HG03342 (cell line): ENCODE results near the gene FER1L5.
A peak's percentile ranks its signal among the peaks of the same experiment; 100 is the strongest.
"Not testable (repeated sequence)": the region's sequence is repeated elsewhere in the genome, so short reads cannot be mapped to it uniquely, and the experiment has no call there.

Source experiments
- ATAC-seq: cut with Tn5 transposase; IDR thresholded peaks from one replicate; pipeline ENCODE4 v1.9.1; 2021; ENCODE audit warnings: mild to moderate bottlenecking, moderate library complexity; ENCODE audit not compliant: unreplicated experiment

The FER1L5 gene

DNA sequence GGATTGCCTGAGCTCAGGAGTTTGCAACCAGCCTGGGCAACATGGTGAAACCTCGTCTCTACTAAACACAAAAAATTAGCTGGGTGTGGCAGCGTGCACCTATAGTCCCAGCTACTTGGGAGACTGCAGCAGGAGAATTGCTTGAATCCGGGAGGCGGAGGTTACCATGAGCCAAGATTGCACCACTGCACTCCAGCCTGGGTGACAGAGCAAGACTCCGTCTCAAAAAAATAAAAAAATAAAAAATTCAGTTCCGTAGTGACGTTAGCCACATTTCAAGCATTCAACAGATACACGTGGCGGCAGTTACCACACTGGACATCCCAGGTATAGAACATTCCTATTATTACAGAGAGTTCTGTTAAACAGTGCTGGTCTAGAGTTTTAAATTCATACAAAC is 8.9 kb upstream of the FER1L5 start:
- no peak for ATAC-seq

DNA sequence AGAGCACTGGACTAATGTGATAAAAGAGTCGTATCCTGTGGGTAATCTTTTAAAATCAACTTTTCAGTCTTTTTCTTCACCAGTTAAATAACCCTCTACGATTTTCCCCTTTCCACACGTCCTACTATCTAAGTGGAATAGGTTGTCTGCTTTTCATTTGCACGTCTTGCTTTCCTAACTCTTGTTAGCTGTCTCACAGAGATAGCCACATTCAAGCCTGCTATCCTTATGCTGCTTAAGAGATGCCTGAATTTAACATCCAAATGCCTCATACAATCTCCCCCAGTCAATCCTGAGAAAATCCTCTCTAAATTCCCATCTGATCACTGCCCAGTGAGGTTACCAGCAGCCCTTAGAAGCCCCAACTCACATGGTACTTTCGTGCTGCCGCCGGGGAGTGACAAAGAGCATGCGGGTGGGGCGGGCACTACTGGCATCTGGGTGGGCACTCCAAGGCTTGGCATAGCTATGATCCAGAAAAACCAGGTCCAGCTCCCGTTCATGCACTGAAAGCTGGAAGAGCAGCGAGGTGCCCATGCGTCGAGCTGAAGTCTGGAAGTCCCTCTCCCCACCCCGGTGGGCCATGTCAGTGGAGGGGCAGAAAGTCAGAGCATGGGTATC is 5.9 kb upstream of the FER1L5 start:
- ATAC-seq, result no peak

DNA sequence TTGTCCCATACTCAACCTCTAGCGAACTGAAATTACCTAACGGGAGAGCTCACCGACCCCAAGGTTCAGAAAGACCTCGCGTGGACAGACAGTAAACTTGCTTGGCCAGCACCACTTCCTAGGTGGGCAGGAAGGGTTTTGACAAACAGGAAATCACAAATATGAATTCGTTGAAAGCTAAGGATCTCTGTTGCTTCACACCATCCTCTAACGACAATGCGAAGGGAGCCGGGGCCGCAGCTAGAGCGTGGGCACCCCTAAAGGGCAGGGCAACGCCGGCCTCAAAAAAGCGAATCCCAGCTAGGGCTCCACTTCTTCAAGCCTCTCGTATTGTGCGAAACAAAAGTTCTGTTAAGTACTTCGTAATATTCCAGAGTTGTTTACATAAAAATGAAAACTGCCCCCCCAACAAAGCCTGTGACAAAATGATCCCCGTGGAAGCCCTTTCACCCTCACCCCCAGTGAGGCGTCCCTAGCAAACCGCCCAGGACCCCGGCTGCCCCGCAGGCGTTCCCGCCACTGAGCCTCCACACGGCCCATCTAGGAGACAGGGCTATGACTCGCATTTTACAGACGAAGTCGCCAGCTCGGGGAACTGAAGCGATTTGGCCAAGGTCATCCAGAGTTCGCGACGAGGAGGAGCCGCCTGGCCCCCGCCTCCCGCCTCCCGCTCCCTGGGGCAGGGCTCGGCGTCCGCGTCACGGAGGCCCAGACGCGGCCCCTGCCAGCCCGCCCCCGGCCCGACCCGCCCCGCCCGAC is 5.0 kb upstream of the FER1L5 start:
- ATAC-seq, result peak; percentile 76

DNA sequence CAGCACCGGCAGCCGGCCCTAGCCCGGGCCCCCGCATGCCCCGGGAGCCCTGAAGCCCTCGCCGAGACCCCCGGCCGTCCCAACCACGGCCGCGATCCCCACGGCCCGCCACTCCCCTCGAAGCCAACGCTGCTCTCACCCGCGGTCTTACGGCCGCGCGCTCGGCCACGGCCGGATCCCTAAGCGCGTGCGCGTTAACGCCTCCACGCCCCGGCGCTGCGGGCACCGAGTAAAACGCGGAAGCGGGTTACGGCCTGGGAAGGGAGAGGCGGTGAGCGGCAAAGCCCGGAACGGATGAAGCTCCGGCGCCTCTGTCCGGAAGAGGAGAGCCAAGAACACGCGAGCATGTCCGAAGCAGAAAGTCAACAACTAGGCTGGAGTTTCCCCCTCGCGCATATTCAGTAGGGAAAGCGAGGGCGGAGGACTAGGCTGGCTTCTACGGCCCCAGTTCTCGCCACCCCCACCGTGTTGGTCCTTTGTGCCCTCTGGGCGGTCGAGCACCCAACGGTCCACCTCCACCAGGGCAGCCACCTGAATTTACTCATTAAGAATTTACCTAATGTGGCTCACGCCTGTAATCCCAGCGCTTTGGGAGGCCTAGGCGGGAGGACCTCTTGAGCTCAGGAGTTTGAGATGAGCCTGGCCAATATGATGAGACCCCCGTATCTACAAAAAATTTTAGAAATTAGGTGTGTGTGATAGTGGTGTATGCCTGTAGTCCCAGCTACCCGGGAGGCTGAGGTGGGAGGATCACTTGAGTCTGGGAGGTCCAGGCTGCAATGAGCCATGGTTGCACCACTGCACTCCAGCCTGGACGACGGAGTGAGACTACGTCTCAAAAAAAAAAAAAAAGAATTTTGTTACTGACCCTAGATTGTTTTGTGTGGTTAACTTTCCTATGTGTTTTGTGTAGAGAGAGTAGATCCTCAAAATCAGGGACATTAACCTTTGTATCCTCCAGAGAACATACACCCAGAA is 4.1 kb upstream of the FER1L5 start, which contains the start of gene KANSL3:
Gene KANSL3 (minus strand): TSS at position 169 of the 978 bp plus-strand sequence. CDS start 1,177 bp downstream, outside the sequence.
- peak; percentile 71 for ATAC-seq

DNA sequence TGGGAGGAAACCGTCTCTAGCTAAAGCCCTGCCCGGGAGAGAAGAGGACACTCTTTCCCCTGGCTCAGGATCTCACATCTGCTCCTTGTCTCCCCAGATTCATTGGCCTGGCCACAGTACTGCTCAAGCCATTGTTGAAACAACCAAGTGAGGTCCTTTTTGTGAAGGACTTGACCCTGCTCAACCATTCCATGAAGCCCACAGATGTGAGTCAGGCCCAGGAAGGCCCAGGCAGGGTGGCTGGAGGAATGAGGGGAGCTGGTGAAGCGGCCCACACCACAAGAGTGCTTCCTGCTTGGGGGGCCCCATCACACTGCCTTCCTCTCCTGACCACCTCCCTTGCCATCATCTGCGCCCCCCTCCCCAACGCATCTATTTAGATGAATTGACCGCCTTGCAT is 5.1 kb downstream of the FER1L5 start:
- no peak for ATAC-seq

DNA sequence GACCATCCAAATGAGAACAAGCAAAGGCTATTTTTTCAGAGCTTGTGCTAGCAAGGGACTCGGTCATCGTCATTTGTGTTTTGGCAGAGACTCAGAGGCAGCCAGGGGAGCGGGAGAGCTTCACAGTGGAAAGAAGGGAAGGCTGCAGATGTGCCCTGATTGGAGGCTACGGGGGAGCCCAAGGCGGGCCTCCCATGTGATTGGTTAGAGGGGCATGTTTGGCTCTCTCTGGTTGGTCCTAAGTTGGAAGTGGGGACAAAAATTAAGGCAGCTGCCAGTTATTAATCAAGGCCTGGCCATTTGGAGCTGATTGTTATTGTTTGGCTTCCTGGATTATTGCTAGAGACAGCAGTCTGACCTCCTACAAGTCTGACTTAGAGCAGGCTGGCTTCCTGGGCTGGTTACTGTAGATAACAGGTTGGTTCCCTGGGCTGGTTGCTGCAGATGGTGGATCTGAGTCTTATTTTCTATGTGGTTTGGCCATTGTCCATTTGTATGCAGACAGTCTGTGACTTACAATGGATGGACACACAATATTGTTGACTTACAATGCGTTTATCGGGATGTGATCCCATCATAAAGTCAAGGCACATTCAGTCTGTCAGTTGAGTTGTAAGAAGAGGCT is 5.9 kb downstream of the FER1L5 start:
- ATAC-seq, result no peak

DNA sequence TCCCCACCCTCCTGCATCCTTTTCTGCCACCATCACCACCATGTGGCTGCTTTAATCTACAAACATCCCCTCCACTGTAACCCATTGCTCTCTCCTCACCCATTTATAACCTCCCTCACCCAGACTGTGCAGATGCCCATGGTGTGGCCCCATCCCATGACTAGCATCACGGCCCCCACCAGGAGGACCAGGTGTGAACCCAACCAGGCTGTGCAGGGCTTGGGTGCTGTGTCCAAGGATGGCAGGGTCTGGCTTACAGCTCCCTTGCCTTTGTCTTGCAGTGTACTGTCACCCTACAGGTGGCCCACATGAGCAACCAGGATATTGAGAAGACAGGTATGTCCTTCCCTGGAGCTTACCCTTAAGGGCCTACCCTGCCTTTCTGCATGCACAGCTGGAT is 6.8 kb downstream of the FER1L5 start:
- ATAC-seq, result no peak

DNA sequence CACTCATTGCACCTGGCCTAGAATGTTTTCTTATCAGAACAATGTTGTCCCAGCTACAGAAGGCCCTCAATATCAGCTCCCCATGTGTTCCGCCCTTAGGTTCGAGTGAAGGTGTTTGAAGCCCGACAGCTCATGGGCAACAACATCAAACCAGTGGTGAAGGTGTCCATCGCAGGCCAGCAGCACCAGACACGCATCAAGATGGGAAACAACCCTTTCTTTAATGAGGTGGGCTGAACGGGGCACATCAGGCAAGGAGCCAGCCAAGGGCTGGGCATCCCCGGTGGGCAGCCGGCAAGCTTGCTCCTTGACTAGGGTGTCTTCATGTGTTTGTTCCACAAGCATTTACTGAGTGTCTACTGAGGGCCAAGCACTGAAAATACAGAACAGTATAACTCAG is 9.2 kb downstream of the FER1L5 start:
- no peak for ATAC-seq

DNA sequence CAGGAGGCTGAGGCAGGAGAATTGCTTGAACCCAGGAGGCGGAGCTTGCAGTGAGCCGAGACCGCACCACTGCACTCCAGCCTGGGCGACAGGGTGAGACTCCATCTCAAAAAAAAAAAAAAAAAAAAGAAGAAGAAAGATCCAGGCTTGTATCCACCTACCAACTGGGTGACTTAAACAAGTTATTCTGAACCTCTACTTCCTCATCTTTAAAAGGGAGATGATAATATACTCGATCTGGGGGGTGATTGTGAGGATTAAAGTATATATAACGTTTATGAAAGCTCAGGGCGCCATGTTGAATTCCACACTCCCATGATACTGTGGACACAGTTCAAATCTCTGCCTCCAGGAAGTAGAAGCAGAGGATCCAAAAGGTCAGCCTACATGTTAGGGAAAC is 12.2 kb downstream of the FER1L5 start:
- not testable (repeated sequence) for ATAC-seq

DNA sequence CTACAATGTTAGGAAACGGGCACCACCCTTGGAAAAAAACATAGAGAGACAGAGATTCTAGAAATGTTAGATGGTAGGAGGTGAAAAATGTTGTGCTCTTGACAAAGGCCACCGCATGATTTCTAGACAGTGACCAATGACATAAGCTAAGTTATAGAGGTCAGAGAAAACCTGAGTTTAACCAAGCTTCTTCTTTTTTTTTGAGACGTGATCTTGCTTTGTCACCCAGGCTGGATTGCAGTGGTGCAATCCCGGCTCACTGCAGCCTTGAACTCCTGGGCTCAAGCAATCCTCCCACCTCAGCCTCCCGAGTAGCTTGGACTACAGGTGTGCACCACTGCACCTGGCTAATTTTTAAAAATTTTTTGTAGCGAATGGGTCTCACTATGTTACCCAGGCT is 13.0 kb downstream of the FER1L5 start:
- ATAC-seq, result no peak

DNA sequence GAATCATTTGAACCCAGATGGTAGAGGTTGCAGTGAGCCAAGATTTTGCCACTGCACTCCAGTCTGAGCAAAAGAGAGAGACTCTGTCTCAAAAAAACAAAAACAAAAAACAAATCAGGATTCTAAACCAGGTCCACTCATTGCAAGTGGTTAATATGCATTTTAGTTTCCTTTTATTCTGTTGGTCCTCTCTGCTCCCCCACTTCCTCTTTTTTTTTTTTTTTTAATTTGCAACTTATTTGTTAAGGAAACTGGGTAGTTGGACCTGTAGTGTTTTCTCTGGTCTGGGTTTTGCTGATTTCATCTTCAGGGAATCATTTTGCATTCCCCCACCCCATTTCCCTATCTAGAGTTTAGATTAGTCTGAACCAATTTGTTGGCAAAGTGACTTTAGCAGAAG is 14.0 kb downstream of the FER1L5 start:
- no peak for ATAC-seq

DNA sequence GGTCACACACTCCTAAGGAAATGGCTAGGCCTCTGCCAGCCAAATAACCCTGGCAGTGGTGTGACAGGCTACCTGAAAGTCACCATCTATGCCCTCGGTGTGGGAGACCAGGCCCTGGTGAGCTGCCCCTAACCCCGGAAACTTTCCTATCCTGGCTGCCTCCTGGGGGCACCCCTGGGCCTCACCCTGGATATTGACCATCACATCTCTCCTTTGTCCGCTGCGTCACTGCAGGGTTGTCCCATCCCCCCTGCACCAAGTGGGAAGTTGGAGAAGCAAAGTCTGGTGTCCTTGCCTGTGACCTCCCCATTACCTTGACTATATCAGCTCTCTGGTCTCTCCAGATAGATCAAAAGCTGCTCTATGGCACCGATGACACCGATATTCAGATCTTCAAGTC is 18.8 kb downstream of the FER1L5 start:
- no peak for ATAC-seq

DNA sequence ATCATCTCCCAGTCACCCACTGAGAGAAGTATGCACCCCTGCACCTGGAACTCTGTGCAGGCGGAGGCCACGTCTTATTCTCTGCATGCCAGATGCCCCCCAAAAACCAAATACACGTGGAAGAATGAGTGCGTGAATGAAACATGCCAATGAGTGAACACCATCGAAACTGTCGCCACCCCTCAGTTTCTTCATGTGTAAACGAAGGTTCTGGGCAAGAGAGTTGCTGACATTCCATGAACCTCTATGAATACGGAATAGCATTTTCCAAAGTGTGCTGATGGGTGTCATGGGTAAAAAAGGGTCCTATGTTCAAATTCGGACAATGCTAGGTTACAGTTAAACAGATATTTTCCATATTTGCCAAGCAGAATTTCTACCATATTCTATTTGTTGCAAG is 19.8 kb downstream of the FER1L5 start:
- no peak for ATAC-seq

DNA sequence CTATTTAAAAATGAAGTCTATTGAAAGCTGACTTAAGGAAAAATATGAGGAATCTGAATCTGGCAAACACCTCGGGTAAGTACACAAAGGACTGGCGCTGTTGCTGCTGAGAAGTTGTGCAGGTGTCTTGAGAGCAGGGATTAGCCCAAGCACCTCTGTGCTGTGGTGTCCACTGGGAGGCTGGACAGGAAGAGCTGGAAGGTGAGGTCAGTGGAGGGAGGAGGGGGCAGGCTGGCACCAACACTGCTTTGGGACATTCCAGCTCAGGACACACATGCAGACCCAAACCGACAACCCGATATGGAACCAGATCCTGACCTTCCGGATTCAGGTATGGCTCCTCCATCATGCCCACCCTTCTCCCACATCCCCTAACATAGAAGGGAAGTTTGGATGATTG is 20.6 kb downstream of the FER1L5 start:
- ATAC-seq, result no peak

DNA sequence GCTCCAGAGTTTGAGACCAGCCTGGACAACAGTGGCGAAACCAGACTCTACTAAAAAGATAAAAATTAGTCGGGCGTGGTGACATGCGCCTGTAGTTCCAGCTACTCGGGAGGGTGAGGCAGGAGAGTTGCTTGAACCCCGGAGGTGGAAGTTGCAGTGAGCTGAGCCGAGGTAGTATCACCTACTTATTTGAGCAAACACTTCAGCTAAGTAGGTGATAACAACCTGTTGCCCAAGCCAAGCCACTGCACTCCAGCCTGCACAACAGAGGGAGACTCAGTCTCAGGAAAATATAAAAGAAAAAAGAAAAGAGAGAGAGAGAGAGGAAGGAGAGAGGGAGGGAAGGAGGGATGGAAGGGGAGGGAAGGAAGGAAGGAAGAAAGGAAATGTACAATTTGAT is 21.3 kb downstream of the FER1L5 start:
- no peak for ATAC-seq

DNA sequence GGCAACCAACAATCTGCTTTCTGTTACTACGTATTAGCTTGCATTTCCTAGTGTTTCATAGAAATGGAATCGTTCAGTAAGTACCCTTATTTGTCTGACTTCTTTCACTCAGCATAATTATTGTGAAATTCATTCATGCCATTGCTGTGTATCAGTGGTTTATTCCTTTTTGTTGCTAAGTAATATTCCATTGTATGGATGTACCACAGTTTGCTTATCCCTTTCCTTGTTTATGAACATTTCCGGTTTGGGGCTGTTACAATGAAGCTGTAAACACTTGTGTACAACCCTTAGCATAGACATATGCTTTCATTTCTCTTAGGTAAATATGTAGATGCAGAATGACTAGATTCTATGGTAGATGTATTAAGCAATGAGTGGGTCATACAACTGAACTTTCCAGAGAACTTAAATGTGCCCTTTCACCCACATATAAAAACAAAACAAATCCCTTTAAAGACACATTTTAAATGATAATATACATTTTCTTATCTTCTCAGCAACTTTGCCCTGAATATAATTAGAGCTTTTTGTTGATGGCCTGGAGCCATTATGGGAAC is 21.9 kb downstream of the FER1L5 start:
- no peak for ATAC-seq

DNA sequence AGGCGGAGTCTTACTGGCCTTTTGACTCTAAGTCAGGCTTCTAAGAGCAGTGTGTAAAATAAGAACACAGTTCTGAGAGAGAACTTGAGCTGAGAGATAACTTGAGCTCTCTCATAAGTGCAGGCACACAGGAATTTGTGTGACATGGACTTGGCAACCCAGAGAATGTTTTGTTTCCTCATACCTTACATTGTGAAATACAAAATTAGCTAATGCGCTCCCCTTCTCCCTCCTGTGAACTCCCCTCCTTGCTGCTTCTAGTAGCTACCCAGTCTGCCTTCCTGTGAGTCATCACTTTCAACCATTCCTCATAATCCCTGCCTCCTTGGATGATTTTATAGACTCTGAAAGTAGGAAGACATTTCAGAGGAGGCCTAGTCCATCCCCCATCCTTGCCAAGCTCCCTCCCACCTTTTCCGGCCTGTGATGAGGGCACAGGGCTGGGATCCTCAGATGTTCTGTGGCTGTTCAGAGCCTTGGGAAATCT is 22.6 kb downstream of the FER1L5 start:
- ATAC-seq, result no peak

DNA sequence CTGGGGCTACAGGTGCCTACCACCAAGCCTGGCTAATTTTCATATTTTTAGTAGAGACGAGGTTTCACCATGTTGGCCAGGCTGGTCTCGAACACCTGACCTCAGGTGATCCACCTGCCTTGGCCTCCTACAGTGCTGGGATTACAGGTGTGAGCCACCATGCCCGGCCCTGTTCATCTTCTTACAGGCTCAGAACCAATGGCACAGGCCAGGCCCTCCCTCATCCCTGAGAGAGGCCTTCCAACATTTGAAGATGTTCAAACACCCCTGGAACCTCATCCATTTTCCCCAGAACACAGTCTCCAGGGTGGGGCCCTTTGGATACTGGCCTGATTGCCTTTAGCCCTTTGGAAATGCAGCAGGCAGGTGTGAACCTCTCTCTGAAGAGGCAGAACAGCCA is 23.2 kb downstream of the FER1L5 start:
- ATAC-seq, result not testable (repeated sequence)

DNA sequence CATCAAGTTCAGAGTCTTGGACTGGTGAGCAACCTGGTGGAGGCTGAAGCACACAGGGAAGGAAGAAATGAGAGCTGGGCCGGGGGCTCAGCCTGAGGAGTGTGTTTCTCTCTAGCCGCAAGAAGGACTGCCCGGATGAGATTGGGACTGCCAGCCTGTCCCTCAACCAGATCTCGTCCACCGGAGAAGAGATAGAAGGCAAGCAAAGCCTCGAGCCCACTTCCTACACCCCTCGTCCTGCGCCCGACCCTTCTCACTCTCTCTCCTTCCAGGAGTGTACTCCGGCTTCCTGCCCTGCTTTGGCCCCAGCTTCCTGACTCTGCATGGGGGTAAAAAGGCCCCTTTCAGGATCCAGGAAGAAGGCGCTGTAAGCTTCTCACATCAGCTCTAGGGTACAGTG is 26.2 kb downstream of the FER1L5 start:
- no peak for ATAC-seq

DNA sequence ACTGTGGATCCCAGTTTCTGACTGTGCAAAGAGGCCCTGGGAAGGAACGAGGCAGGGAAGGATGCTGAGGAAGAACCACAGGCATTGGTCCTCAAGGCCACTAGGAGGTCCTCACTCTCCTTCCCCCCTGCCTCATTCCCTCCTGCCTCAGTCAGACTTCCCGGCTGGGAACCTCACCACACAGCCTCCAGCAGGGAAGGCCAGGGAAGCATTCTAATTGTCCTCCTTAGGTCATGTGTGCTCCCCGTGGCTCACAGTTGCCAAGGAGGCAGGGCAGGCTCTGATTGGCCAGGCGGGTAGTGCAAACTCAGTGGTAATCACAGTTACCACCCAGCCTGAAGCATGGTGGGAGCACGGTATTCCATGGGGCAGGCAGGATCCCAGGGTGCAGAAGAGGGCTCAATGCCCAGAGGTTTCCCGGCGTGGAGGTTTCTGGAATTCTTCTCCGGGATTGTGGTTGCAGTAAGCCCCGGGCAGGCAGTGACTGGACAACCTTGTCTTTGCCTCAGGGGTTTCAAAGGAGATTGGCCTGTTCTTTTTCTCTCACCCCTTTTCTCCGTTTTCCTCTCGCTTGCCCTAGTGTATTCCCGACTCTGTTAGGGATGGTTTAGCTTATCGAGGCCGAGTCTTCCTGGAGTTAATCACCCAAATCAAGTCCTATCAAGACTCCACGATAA is 27.1 kb downstream of the FER1L5 start:
- no peak for ATAC-seq
